ENCODE results near the gene FBXW2.

FBXW2 gene

GRCh38 chr9:120712539-120713031 is 80.6 kb downstream of the FBXW2 start:
- no peak for DNase-seq

- DNase-seq, result no peak
Observed at GRCh38 chr9:120711841-120712538, 81.2 kb downstream of the FBXW2 start.

GRCh38 chr9:120711354-120711753 is 81.9 kb downstream of the FBXW2 start:
- no peak for DNase-seq

GRCh38 chr9:120710110-120710981 is 82.9 kb downstream of the FBXW2 start:
- DNase-seq, result peak in 1 of 2 experiments; percentile 26

GRCh38 chr9:120708526-120709224 is 84.5 kb downstream of the FBXW2 start:
- peak in 1 of 2 experiments; percentile 11 for DNase-seq

- no peak for DNase-seq
Observed at GRCh38 chr9:120707170-120707569, 86.0 kb downstream of the FBXW2 start.

All from NCI-H2081 (cell line).